Neural progenitor cell (in vitro differentiated cells): Measurements from ENCODE around the gene BBX. TPM values are rescaled to one million over a fixed set of nuclear protein-coding genes. Genes with fewer than 3 reads are reported as not detected.

Experiments
- DNase-seq: peaks from one replicate; pipeline ENCODE4 v3.0.0-alpha.2; 2016; ENCODE audit warnings: low spot score
- H2AFZ ChIP-seq: fragments of 200-600 bp; sonication (generic); replicated peaks from 2 replicates; pipeline ENCODE4 v1.6.1; 2016; ENCODE audit warnings: antibody characterized with exemption
- H3F3A ChIP-seq: fragments of 200-600 bp; sonication (generic); 2 replicates; pipeline ENCODE4 v1.6.1; 2016; ENCODE audit warnings: antibody characterized with exemption, low read depth
- H3K27ac ChIP-seq: fragments of 200-600 bp; sonication (generic); 2 replicates; pipeline ENCODE4 v1.5.1; 2016; ENCODE audit warnings: mild to moderate bottlenecking
- H3K27me3 ChIP-seq: fragments of 200-600 bp; sonication (generic); 2 replicates; pipeline ENCODE4 v1.6.1; 2016; ENCODE audit warnings: mild to moderate bottlenecking, moderate library complexity
- H3K36me3 ChIP-seq: fragments of 200-600 bp; sonication (generic); 2 replicates; pipeline ENCODE4 v1.5.1; 2016
- H3K4me1 ChIP-seq: fragments of 200-600 bp; sonication (generic); 2 replicates; pipeline ENCODE4 v1.6.1; 2016; ENCODE audit warnings: mixed run types
- H3K4me2 ChIP-seq: fragments of 200-600 bp; sonication (generic); 2 replicates; pipeline ENCODE4 v1.6.1; 2016
- H3K4me3 ChIP-seq: fragments of 200-600 bp; sonication (generic); 2 replicates; pipeline ENCODE4 v1.5.1; 2016
- H3K79me2 ChIP-seq: fragments of 200-600 bp; sonication (generic); 2 replicates; pipeline ENCODE4 v1.6.1; 2016; ENCODE audit warnings: low read depth
- H3K9ac ChIP-seq: fragments of 200-600 bp; sonication (generic); 2 replicates; pipeline ENCODE4 v1.6.1; 2016
- H3K9me3 ChIP-seq: fragments of 200-600 bp; sonication (generic); 2 replicates; pipeline ENCODE4 v1.5.1; 2016; ENCODE audit warnings: low read depth
- H4K20me1 ChIP-seq: fragments of 200-600 bp; sonication (generic); 2 replicates; pipeline ENCODE4 v1.6.1; 2016; ENCODE audit warnings: low read depth
- H3K27ac Mint-ChIP-seq: 3 replicates; pipeline ENCODE4 v1.8.0; 2021; ENCODE audit warnings: mixed read lengths
- H3K27me3 Mint-ChIP-seq: 2 replicates; pipeline ENCODE4 v1.8.0; 2022; ENCODE audit warnings: low read depth, mild to moderate bottlenecking, inconsistent platforms, moderate library complexity, mixed read lengths; ENCODE audit not compliant: insufficient read depth
- H3K36me3 Mint-ChIP-seq: 3 replicates; pipeline ENCODE4 v1.8.0; 2021; ENCODE audit warnings: mixed read lengths
- H3K4me1 Mint-ChIP-seq: 3 replicates; pipeline ENCODE4 v1.8.0; 2021; ENCODE audit warnings: mixed read lengths
- H3K4me3 Mint-ChIP-seq: 3 replicates; pipeline ENCODE4 v1.8.0; 2021; ENCODE audit warnings: mild to moderate bottlenecking, moderate library complexity, mixed read lengths
- H3K9me3 Mint-ChIP-seq: 3 replicates; pipeline ENCODE4 v1.8.0; 2020; ENCODE audit warnings: mixed read lengths
- CTCF ChIP-seq: fragments of 200-600 bp; sonication (generic); IDR thresholded peaks from 2 replicates; pipeline ENCODE4 v1.5.1; 2017; ENCODE audit warnings: antibody characterized with exemption, mild to moderate bottlenecking
- EZH2 ChIP-seq: fragments of 200-600 bp; sonication (generic); IDR thresholded peaks from 2 replicates; pipeline ENCODE4 v1.6.1; 2017; ENCODE audit warnings: antibody characterized with exemption, mild to moderate bottlenecking, moderate library complexity
- EZH2phosphoT487 ChIP-seq: fragments of 200-600 bp; sonication (generic); IDR thresholded peaks from 2 replicates; pipeline ENCODE4 v1.6.1; 2017; ENCODE audit warnings: antibody characterized with exemption
- total RNA-seq: library from RNA; depleted of rRNA; stranded (reverse); fragments of >200 nt; gene quantifications from 2 replicates; pipeline ENCODE4 v1.2.3, GENCODE V29; 2015; ENCODE audit warnings: low replicate concordance

The BBX gene
- total RNA-seq, 1 donor from 2014 or later = 110 TPM

- Histone ChIP-seq H3K79me2 (peaks cover 40% of the 10 kb centered on the region), H3K9me3 (no peaks in the 10 kb centered on the region), H3K4me3 (no peak overlapping the region), H3K27ac (no peak overlapping the region), H3K36me3 (no peaks in the 10 kb centered on the region), H3K27me3 (no peaks in the 10 kb centered on the region), H3K4me1 (peaks cover 29% of the 10 kb centered on the region), H3K4me2 (no peak overlapping the region), H4K20me1 (peaks cover 29% of the 10 kb centered on the region), H2AFZ (no peak overlapping the region), H3K9ac (no peak overlapping the region), H3F3A (peaks cover 4% of the 10 kb centered on the region)
- TF ChIP-seq CTCF = no peak
- no peak for TF ChIP-seq EZH2phosphoT487
- TF ChIP-seq EZH2 = no peak
- Mint-ChIP-seq H3K4me1 (peaks cover 18% of the 10 kb centered on the region), H3K4me3 (no peak overlapping the region), H3K36me3 (peaks cover 4% of the 10 kb centered on the region), H3K27ac (no peak overlapping the region), H3K27me3 (no peaks in the 10 kb centered on the region), H3K9me3 (no peaks in the 10 kb centered on the region)
- no peak for DNase-seq
These were observed 142.6 kb downstream of the BBX start for GRCh38 chr3:107665351-107665750.

- Histone ChIP-seq H3K4me3 (no peak overlapping the region), H3K4me2 (no peak overlapping the region), H3F3A (peaks cover 4% of the 10 kb centered on the region), H2AFZ (no peak overlapping the region), H3K79me2 (peaks cover 40% of the 10 kb centered on the region), H4K20me1 (peaks cover 33% of the 10 kb centered on the region), H3K4me1 (peaks cover 29% of the 10 kb centered on the region), H3K27ac (no peak overlapping the region), H3K9ac (no peak overlapping the region), H3K36me3 (no peaks in the 10 kb centered on the region), H3K9me3 (no peaks in the 10 kb centered on the region), H3K27me3 (no peaks in the 10 kb centered on the region)
- DNase-seq = no peak
- peaks cover 4% of the 10 kb centered on the region for H3K36me3 Mint-ChIP-seq
- peaks cover 15% of the 10 kb centered on the region for H3K4me1 Mint-ChIP-seq
- H3K9me3 Mint-ChIP-seq = no peaks in the 10 kb centered on the region
- H3K27me3 Mint-ChIP-seq = no peaks in the 10 kb centered on the region
- no peak overlapping the region for H3K4me3 Mint-ChIP-seq
- TF ChIP-seq EZH2 (no peak), CTCF (no peak), EZH2phosphoT487 (no peak)
- no peak overlapping the region for H3K27ac Mint-ChIP-seq
These were observed 144.1 kb downstream of the BBX start for GRCh38 chr3:107666853-107667252.

- Mint-ChIP-seq H3K36me3 (peaks cover 2% of the 10 kb centered on the region), H3K4me3 (no peak overlapping the region), H3K27ac (no peak overlapping the region), H3K27me3 (no peaks in the 10 kb centered on the region), H3K4me1 (peaks cover 12% of the 10 kb centered on the region), H3K9me3 (no peaks in the 10 kb centered on the region)
- TF ChIP-seq CTCF (no peak), EZH2 (no peak), EZH2phosphoT487 (no peak)
- peaks cover 4% of the 10 kb centered on the region for H3F3A ChIP-seq
- no peaks in the 10 kb centered on the region for H3K9me3 ChIP-seq
- H3K36me3 ChIP-seq = no peaks in the 10 kb centered on the region
- H3K27me3 ChIP-seq = no peaks in the 10 kb centered on the region
- H3K27ac ChIP-seq = no peak overlapping the region
- H3K79me2 ChIP-seq = peaks cover 40% of the 10 kb centered on the region
- H4K20me1 ChIP-seq = peaks cover 38% of the 10 kb centered on the region
- no peak overlapping the region for H3K4me3 ChIP-seq
- H3K9ac ChIP-seq = no peak overlapping the region
- no peak overlapping the region for H3K4me2 ChIP-seq
- peaks cover 29% of the 10 kb centered on the region for H3K4me1 ChIP-seq
- no peak overlapping the region for H2AFZ ChIP-seq
- no peak for DNase-seq
These were observed 145.7 kb downstream of the BBX start for GRCh38 chr3:107668416-107668815.
